GM19438 (cell line): ENCODE data around the gene TMEM115.
A peak's percentile ranks its signal among the peaks of the same experiment; 100 is the strongest.

Experiments
- ATAC-seq: cut with Tn5 transposase; IDR thresholded peaks from one replicate; pipeline ENCODE4 v1.9.1; 2021; ENCODE audit warnings: low read depth; ENCODE audit not compliant: unreplicated experiment

TMEM115 gene

GRCh38 chr3:50354186-50354764, 5.0 kb downstream of the TMEM115 start:
- no peak for ATAC-seq

GRCh38 chr3:50353245-50354004, 5.9 kb downstream of the TMEM115 start:
- no peak for ATAC-seq

- ATAC-seq: no peak
These were observed 6.5 kb downstream of the TMEM115 start for GRCh38 chr3:50352781-50353180.

- ATAC-seq: no peak
These were observed 8.0 kb downstream of the TMEM115 start for GRCh38 chr3:50351323-50351697.

GRCh38 chr3:50350527-50351322, 8.6 kb downstream of the TMEM115 start, which contains the start of the genes CYB561D2 and NPRL2:
Gene CYB561D2, plus strand, starts transcription at chr3:50350862. Its CDS starts 572 bp downstream, at chr3:50351434.
Gene NPRL2, minus strand, starts transcription at chr3:50350775. Its CDS starts 123 bp downstream, at chr3:50350652.
- ATAC-seq: peak; percentile 81

GRCh38 chr3:50350213-50350526, 9.2 kb downstream of the TMEM115 start:
- ATAC-seq: peak; percentile 6

GRCh38 chr3:50347187-50347813, 12.0 kb downstream of the TMEM115 start:
- no peak for ATAC-seq

- ATAC-seq: no peak
These were observed 13.6 kb downstream of the TMEM115 start, which contains the start of gene ZMYND10 for GRCh38 chr3:50345586-50346234. Gene ZMYND10, minus strand, starts transcription at chr3:50345732. Its CDS starts 153 bp downstream, at chr3:50345579.

GRCh38 chr3:50345008-50345407, 14.3 kb downstream of the TMEM115 start:
- ATAC-seq: no peak

GRCh38 chr3:50342813-50343633, 16.3 kb downstream of the TMEM115 start:
- no peak for ATAC-seq

- no peak for ATAC-seq
These were observed 17.2 kb downstream of the TMEM115 start for GRCh38 chr3:50341996-50342650.

- no peak for ATAC-seq
These were observed 17.8 kb downstream of the TMEM115 start for GRCh38 chr3:50341537-50341936.

- peak; percentile 25 for ATAC-seq
These were observed 18.6 kb downstream of the TMEM115 start, which contains the start of gene RASSF1 for GRCh38 chr3:50340448-50341329. Gene RASSF1, minus strand, starts transcription at chr3:50340836. Its CDS starts 31 bp downstream, at chr3:50340805.

GRCh38 chr3:50340147-50340447, 19.2 kb downstream of the TMEM115 start:
- ATAC-seq: no peak

GRCh38 chr3:50339485-50340146, 19.7 kb downstream of the TMEM115 start:
- no peak for ATAC-seq

- no peak for ATAC-seq
These were observed 20.4 kb downstream of the TMEM115 start for GRCh38 chr3:50338965-50339364.

GRCh38 chr3:50337175-50337861, 22.0 kb downstream of the TMEM115 start:
- peak; percentile 63 for ATAC-seq
